HG02759 (cell line): Measurements from ENCODE around the gene UXS1.

Experiments used
- ATAC-seq: cut with Tn5 transposase; IDR thresholded peaks from one replicate; pipeline ENCODE4 v1.9.1; 2021; ENCODE audit warnings: mild to moderate bottlenecking, moderate library complexity; ENCODE audit not compliant: unreplicated experiment

UXS1 gene

GRCh38 chr2:106113361-106113966 lies 80.6 kb downstream of the UXS1 start:
- no peak for ATAC-seq

DNA sequence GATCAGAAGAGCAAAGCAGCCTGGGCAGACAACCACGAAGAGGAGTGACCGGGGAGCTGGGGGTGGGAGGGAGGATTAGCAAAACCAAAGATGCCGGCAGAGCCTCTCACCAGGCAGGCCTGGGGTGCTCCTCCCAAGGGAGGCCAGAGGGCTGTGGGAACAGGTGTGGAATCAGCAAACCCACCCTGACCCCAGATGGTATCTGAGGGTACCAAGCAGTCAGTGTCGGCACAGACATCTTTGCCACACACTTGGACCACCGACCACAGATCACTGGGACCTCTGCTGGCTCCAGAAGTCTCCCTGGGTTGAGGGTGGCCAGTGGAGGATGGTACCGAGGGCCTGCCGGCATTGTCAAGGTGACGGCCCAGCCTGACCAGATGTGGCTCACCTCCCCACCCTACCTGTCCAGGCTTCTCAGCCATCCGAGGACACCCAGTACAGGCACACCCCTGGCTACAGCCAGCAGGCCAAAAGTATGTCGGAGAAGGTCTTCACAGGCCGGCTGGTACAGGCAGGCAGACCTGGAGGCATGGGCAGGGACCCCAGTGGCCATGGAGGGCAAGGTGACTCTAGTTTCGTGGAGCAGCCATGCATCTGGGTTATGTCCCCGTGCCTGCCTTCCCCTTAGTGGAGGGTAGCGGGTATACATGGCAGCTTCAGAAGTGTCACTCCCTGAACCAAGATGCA lies 82.1 kb downstream of the UXS1 start:
- ATAC-seq: no peak

DNA sequence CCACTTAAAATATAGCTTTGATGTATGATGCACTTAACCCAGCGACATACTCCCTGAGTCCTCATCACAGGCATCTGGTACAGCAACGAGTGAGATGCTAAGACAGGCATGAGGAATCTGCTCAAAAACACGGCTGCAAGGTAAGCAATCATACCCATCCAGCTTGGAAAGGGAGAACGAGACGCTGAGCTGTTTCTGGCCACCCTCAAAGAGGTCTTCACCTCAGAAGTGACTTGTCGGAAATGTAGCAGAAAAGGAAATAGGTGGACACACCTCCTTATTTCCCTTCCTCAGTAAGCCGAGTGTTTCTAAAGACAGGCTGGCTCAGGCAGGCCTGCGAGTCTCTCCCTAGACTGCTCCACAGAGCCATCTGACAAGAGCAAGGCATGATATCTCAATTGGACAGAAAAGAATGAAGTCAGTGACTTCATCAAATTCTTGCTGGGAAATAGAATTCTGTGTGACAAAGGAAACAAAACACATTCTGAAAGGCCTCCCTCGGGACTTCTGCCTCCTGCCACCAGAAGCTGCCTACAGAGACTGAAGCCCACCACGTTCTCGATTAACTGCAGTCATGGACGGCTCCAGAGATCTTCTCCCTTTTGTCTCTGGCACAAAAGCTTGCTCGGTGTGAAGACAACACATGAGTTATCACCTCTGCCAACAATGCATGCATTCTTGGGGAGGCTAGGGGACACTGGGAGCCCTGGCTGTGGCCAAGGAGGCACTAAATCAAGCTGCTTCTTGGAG lies 84.3 kb downstream of the UXS1 start:
- ATAC-seq: no peak

GRCh38 chr2:106108791-106109190 lies 85.3 kb downstream of the UXS1 start:
- no peak for ATAC-seq

DNA sequence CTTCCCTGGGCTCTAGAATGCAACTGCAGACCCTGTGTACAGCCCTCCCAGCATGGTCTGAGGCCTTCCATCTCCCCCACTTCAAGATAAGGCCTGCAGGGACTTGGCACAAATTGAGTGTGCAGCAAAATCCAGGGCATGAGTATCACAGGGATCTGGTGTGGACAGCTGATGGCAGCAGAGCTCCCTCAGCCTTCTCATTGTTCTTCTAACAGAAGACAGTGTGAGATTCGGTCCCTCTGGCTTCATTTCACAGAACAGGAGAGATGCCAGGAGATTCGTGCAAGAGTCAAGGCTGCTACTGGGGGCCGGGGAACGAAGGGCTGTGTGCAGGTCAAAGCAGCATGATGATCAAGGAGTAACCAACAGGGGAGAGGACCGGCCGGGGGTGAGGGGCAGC lies 85.8 kb downstream of the UXS1 start:
- no peak for ATAC-seq

DNA sequence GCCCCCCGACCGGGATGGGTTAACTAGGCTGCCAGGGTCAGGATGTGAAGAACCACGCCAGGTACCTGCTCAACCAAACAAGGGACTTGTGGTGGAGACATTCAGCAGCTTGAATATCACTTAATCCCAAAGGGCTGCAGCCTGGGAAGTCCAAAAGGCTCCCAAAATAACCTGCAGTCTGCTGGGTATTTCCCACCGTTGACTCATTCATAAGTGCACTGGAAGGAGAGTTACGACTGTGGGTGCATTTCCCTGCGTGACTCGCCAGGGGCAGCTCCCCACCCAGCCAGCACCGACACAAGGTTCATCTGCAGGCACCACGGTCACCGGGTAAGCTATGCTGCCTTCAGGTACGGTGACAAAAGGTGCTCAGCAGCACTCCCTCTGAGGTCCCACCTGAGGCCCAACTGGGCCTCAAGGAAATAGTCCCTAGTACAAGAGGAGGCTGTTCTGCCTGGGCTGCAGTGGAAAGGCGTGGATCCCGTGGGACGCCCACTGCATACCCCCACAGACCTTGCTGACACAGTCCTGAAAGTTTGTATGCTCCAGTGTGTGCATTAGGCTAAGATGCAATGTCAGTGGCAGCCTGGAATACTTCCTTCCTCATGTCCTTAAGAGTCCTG lies 86.5 kb downstream of the UXS1 start:
- peak; percentile 89 for ATAC-seq

DNA sequence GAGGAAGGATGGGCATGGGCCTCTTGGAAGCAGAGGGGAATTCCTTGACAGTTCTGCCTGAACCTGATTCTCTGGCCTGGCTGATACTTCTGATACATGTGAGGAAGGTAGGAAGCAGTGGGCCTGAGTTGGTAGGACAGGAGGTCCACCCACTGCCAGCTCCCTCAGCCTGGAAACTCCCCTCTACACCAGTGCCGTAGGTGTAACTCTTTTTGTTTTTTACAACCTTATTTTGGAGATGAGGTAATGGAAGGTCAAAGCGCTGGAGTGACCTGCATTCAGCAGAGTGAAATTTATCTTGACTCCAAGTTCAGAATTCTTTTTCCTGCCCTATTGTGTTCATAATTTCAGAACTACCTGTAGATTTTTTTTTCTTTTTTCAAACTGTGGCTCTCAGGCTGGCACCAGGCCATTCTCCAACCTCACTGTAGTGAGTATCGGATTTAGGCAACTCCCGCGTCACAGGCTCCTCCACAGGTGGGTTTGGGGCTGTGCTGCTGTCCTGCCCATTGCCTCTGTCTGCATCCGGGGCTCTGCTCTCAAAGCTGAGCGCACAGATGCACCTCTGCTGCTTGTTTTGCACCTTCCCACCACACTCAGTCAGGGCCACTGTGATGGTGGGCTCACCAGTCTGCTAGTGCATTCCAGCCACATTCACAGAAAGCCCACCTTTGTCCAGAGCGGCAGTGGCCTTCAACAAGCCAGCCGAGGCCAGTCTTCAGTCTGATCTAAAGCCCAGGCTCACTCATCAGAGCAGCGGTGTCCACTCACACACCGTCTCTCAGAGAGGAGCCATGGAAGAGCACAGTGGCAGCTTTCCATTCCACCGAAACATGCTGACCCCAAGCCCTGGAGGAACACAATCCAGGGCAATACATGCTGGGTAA lies 87.2 kb downstream of the UXS1 start:
- no peak for ATAC-seq

DNA sequence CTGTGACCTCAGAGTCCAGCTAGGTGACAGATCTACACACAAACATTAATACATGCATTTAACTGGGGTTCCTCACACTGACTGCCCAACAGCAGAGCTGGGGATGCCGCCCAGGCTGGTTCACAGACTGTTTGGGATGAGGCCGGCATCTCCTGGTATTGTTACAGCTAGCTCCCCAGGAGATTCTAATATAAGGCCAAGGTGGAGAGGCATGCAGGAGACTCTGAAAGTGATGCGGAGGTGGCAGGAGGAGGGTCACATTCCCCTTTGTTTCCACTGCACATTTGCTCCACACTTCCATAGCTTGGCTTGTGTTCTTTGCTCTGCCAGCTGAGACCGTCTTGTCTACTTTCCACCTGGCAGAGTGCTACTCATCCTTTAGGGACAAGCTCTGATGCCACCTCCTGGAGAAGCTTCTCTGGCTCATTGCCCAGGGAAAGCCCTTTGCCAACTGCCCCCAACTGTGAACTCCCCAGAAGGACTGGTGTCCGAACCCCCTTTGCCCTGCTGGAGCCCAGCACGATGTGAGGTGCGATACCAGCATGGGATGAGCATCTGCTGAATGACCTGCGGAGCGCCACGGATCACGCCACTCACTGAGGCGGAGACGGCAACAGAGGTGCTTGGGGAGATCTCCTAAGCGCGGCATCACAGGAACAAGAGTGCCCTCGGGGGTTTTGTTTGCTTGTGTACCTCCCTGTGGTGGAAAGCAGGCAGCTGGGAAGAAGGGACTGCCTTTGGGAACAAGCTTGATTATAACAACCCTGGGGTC lies 88.8 kb downstream of the UXS1 start:
- ATAC-seq: no peak

DNA sequence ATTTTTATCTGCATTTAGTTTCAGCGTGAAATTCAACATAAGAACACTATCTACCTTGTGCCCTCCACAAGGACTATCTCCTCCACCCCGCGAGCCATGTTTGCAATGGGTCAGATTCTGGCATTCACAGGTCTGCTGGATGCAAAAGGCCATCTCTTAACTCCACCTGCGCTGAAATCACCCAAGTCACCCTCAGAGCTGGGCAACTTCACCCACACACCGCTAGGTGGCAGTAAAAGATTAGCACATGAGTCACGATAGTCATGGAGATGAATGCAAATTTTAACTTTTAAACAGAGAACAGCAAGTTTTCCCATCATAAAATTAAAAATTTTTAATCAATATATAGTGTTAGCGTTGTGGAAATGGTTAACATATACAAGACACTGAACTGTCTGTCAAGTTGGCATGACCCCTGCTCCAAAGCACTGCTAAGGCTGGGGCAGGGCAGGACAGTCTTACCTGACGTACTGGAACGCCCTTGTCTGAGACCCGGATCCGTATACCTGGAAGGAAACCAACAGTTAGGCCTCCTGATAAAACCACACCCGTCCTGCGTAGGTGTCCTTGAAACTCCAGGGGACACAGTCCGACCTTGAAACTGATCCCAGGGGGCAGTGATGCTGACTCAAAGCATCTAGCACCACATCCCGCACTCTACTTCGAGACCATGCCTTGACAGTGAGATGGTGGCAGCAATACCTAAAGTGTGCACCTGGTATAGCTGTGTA lies 89.6 kb downstream of the UXS1 start:
- peak; percentile 41 for ATAC-seq

GRCh38 chr2:106099691-106100090 lies 94.4 kb downstream of the UXS1 start:
- ATAC-seq: no peak

DNA sequence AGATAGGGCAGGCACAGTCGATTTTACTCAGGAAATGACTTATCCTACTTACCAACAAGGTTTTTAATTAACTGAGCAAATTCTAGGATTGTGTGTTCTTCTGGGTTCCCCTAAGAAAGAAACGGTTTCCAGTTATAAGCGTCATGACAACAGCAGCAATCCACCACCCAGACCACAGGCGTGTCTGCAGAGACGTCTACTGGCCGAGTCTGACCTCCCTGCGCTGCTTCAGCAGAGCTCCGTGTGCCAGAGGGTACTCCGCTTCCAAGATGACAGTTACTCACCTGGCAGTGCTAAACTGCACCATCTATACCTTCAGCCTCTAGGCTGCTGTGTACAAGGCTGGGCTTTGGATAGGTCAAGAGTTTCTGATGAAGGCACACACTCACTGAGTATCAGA lies 95.4 kb downstream of the UXS1 start:
- ATAC-seq: no peak

- ATAC-seq: no peak
Measured at GRCh38 chr2:106098081-106098480, 96.0 kb downstream of the UXS1 start.

GRCh38 chr2:106097038-106098000 lies 96.8 kb downstream of the UXS1 start:
- no peak for ATAC-seq

DNA sequence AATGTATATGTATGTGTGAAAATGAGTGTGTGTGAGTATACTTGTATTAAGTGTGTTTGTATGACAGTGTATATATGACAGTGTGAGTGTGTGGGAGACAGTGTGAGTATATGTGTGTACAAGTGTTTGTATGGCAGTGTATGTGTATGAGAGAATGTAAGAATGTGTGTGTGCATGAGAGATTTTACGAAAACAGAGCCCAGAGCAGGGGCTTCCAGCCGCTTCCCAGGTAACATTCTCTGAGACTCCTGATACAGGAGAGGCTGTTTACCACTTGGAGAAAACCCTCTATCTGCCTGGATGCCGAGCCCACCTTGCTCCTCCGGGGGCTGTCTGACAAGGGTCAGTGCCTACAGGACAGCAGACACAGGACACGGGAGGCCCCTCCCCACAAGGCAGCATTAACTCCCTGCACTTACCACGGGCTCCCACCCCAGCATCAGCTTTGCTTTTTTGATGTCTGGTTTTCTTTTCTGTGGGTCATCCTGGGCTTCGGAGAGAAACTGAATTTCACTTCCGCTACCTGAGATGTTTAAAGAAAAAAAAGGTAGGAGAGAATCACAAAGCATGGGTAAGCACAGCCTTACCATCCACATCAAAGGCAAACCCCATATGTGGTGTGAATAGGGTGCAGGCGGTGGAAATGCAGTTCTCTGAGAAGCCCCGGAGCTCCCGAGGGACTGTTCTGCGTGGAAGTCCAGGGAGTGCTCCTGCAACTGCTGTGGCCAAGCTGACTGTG lies 97.6 kb downstream of the UXS1 start:
- ATAC-seq: no peak

GRCh38 chr2:106095478-106096298 lies 98.4 kb downstream of the UXS1 start:
- peak; percentile 52 for ATAC-seq

DNA sequence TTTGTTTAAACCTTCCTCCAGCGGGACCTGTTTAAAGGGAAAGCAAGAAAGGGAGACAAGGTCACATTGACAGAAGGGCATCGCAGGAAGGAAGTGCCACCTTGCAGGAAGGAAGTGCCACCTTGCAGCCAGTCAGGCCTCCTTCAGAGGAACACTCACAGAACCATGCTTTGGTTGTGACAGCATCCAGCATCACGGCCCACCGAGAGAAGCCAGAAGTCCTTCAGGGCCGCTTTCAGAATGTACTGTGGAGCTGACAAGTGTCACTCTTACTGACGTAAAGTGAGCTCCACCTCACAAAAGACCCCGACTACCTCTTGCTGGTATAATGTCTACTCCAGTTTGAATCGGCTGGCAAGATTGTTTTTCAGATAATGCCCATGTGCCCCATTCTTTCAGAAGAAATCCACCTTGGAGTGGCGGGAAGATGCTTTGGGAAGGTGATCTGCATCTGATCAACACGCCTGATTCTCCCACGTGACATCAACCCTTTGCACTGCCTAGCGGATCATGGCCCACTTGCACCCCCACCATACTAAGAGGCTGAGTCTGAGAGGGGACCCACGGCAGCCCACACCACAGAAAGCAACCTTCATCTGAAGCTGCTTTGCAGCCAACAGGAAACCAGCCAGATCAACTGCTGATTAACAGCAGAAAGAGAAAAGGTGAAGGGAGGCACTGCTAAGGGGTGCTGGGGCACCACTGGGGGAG lies 99.8 kb downstream of the UXS1 start:
- no peak for ATAC-seq
